Endothelial cell of umbilical vein (primary cell): Measurements from ENCODE around the gene ANKRD13C. TPM values are rescaled to one million over a fixed set of nuclear protein-coding genes. Genes with fewer than 3 reads are reported as not detected.

Experiments
- BruUV-seq: library from RNA; stranded (reverse); fragments of 400-500 nt; replicated peaks from 2 replicates; lab custom pipeline; 2021; lab: Mats Ljungman, UMichigan
- CTCF ChIA-PET: fragments of 300-600, 350-600 bp; sonication (Branson Sonifier 250); formaldehyde crosslinking; loops from one replicate; lab custom pipeline; 2021; ENCODE audit warnings: antibody characterized with exemption, inconsistent platforms; lab: Charles Lee
- POLR2A ChIA-PET: fragments of 300-600, 350-600 bp; sonication (Branson Sonifier 250); formaldehyde crosslinking; loops from one replicate; lab custom pipeline; 2021; ENCODE audit warnings: antibody characterized with exemption, inconsistent platforms; lab: Charles Lee
- DNase-seq: peaks from one replicate; pipeline ENCODE4 v3.0.0-alpha.2; 2011; ENCODE audit warnings: low read depth, low spot score
- FAIRE-seq: peaks from 2 replicates; lab custom pipeline; 2011; peaks lifted over from hg19 to GRCh38; lab: Jason Lieb, UNC
- H2AFZ ChIP-seq: 2 replicates; pipeline ENCODE4 v1.6.0; 2012; ENCODE audit warnings: low read depth, low read length, control low read depth, inconsistent platforms
- H3K27ac ChIP-seq: 2 replicates; pipeline ENCODE4 v1.5.1; 2011; ENCODE audit warnings: low read depth, mild to moderate bottlenecking, control low read depth, low read length, moderate library complexity; ENCODE audit not compliant: insufficient read depth
- H3K27me3 ChIP-seq, 2 experiments: 2 replicates each; pipeline versions ENCODE4 v1.6.0 to v1.6.1; 2011; ENCODE audit warnings: low read length in 2 of 2, mixed read lengths in 1 of 2; ENCODE audit not compliant: control insufficient read depth in 2 of 2, insufficient read depth in 2 of 2
- H3K36me3 ChIP-seq, 2 experiments: 2 replicates in 1 of 2; 3 replicates in 1 of 2; pipeline ENCODE4 v1.5.1; 2011; ENCODE audit warnings: low read length in 2 of 2, mild to moderate bottlenecking in 1 of 2, moderate library complexity in 1 of 2; ENCODE audit not compliant: control insufficient read depth in 2 of 2, insufficient read depth in 2 of 2; ENCODE audit errors: extremely low read depth in 1 of 2
- H3K4me1 ChIP-seq: 3 replicates; pipeline ENCODE4 v1.5.1; 2011; ENCODE audit warnings: mild to moderate bottlenecking, low read length; ENCODE audit not compliant: control insufficient read depth, insufficient read depth; ENCODE audit errors: extremely low read depth
- H3K4me2 ChIP-seq: 2 replicates; pipeline ENCODE4 v1.6.1; 2011; ENCODE audit warnings: low read length, control low read depth, mixed read lengths; ENCODE audit not compliant: insufficient read depth
- H3K4me3 ChIP-seq, 3 experiments: fragments of 200-600 bp in 1 of 3; sonication (generic), shearing (Covaris generic) in 1 of 3; replicated peaks in 1 of 3; 2 replicates each; pipeline ENCODE4 v1.5.1; 2011 to 2016; ENCODE audit warnings: control low read depth in 3 of 3, low read length in 3 of 3, mild to moderate bottlenecking in 2 of 3, inconsistent platforms in 1 of 3, low read depth in 1 of 3, moderate library complexity in 1 of 3; ENCODE audit not compliant: insufficient read depth in 1 of 3
- H3K79me2 ChIP-seq: 2 replicates; pipeline ENCODE4 v1.6.0; 2012; ENCODE audit warnings: low read length, inconsistent platforms; ENCODE audit not compliant: control insufficient read depth, insufficient read depth
- H3K9ac ChIP-seq: replicated peaks from 2 replicates; pipeline ENCODE3; 2011; ENCODE audit warnings: low read length, control low read depth; ENCODE audit not compliant: insufficient read depth; ENCODE audit errors: extremely low read depth
- H3K9me1 ChIP-seq: replicated peaks from 3 replicates; pipeline ENCODE4 v1.6.0; 2011; ENCODE audit warnings: mild to moderate bottlenecking, low read length; ENCODE audit not compliant: control insufficient read depth, insufficient read depth; ENCODE audit errors: extremely low read depth
- H3K9me3 ChIP-seq: replicated peaks from 2 replicates; pipeline ENCODE4 v1.5.1; 2012; ENCODE audit warnings: low read length, inconsistent platforms; ENCODE audit not compliant: control insufficient read depth, insufficient read depth
- H4K20me1 ChIP-seq: replicated peaks from 2 replicates; pipeline ENCODE3; 2011; ENCODE audit warnings: mild to moderate bottlenecking, low read length; ENCODE audit not compliant: control insufficient read depth, insufficient read depth; ENCODE audit errors: extremely low read depth
- EZH2 ChIP-seq: IDR thresholded peaks from 2 replicates; pipeline ENCODE4 v1.6.1; 2012; ENCODE audit warnings: borderline replicate concordance, low read depth, mild to moderate bottlenecking, moderate library complexity, low read length, inconsistent platforms; ENCODE audit not compliant: severe bottlenecking
- FOS ChIP-seq: IDR thresholded peaks from 2 replicates; pipeline ENCODE4 v1.6.1; 2011; ENCODE audit warnings: mild to moderate bottlenecking, low read length, moderate library complexity, borderline replicate concordance; ENCODE audit not compliant: insufficient read depth
- GATA2 ChIP-seq: IDR thresholded peaks from 2 replicates; pipeline ENCODE4 v1.7.0; 2011; ENCODE audit warnings: low read depth, mild to moderate bottlenecking, moderate library complexity, mixed read lengths, low read length; ENCODE audit not compliant: insufficient read length, insufficient read depth
- JUN ChIP-seq: IDR thresholded peaks from 2 replicates; pipeline ENCODE4 v1.6.1; 2011; ENCODE audit warnings: borderline replicate concordance, low read depth; ENCODE audit not compliant: insufficient read length, insufficient read depth
- MAX ChIP-seq: IDR thresholded peaks from 2 replicates; pipeline ENCODE4 v1.6.1; 2011; ENCODE audit not compliant: insufficient read depth, insufficient read length
- MYC ChIP-seq: IDR thresholded peaks from one replicate; pipeline ENCODE4 v1.6.1; 2011; ENCODE audit warnings: mild to moderate bottlenecking, low read depth, low read length
- POLR2A ChIP-seq: IDR thresholded peaks from 2 replicates; pipeline ENCODE4 v1.6.1; 2012; ENCODE audit warnings: low read depth, mild to moderate bottlenecking, control low read depth, low read length
- POLR2AphosphoS5 ChIP-seq: IDR thresholded peaks from 2 replicates; pipeline ENCODE4 v1.6.1; 2012; ENCODE audit warnings: low read depth, mild to moderate bottlenecking, control low read depth, low read length, moderate library complexity; ENCODE audit not compliant: insufficient read depth
- dilution Hi-C: fragments of 300-500 bp; cut with MboI; formaldehyde crosslinking; loops from one replicate; pipeline ENCODE4 v1.15.0; 2019; ENCODE audit warnings: low sequenced_read_pairs; ENCODE audit not compliant: extremely low pct_ligation_motif_present
- intact Hi-C: fragments of 100-400 bp; cut with micrococcal nuclease; formaldehyde crosslinking; loops from one replicate; pipeline ENCODE4 v1.10.0; 2022
- polyA plus RNA-seq, 4 experiments: library from polyadenylated mRNA; depleted of rRNA in 3 of 4; stranded (reverse) in 3 of 4; unstranded in 1 of 4; fragments of >200 nt; gene quantifications; 2 replicates each; pipeline versions ENCODE4 v1.2.1 to v1.2.3, GENCODE V29; 2011 to 2012; ENCODE audit warnings: missing spikeins in 1 of 4
- total RNA-seq: library from RNA; stranded (reverse); gene quantifications from 2 replicates; pipeline ENCODE4 v1.2.3, GENCODE V29; 2021
- TF ChIP-seq, protein P1 (sequence below), 2 donors: IDR thresholded peaks; 1 replicate in 1 of 2; 2 replicates in 1 of 2; pipeline ENCODE4 v1.5.1; 2011; ENCODE audit warnings: low read length in 2 of 2, mild to moderate bottlenecking in 2 of 2, moderate library complexity in 2 of 2, control low read depth in 1 of 2, inconsistent platforms in 1 of 2, low read depth in 1 of 2; ENCODE audit not compliant: insufficient read depth in 1 of 2; ENCODE audit errors: extremely low read depth in 1 of 2

The ANKRD13C gene
- total and polyA plus RNA-seq, 2 donors (not counting 3 experiments of a cell fraction or from before 2014, with no cell fraction given), result 4.6 to 17.3 TPM

DNA sequence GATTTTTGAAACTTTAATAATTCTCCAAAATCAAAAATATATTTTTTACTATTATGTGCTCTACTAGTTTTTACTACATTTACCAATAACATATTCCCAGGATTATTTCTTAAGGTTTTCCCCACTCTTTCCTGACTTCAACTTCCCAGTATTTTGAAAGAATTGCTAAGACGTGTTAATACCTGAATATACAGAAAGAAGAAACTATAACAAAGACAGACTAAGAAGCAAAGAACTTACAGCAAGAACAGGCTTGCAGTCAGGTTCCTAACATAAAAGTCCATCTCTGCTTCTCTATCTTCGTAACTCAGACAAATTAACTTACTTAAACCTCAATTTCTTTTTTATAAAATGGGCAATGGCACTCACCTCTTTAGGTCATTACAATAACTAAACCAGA is 70.2 kb downstream of the ANKRD13C start:
- Histone ChIP-seq H4K20me1 (no peaks in the 10 kb centered on the region), H3K79me2 (peaks cover 4% of the 10 kb centered on the region), H3K4me2 (no peak overlapping the region), H3K27ac (no peak overlapping the region), H3K9ac (no peak overlapping the region), H2AFZ (no peak overlapping the region), H3K4me1 (no peaks in the 10 kb centered on the region), H3K36me3 (no peaks in the 10 kb centered on the region), H3K27me3 (no peaks in the 10 kb centered on the region), H3K4me3 (no peak overlapping the region), H3K9me1 (no peaks in the 10 kb centered on the region), H3K9me3 (no peaks in the 10 kb centered on the region)
- FAIRE-seq (no peak), DNase-seq (no peak)
- TF ChIP-seq MAX (no peak), POLR2A (no peak), MYC (no peak)
- TF ChIP-seq, protein P1, sequence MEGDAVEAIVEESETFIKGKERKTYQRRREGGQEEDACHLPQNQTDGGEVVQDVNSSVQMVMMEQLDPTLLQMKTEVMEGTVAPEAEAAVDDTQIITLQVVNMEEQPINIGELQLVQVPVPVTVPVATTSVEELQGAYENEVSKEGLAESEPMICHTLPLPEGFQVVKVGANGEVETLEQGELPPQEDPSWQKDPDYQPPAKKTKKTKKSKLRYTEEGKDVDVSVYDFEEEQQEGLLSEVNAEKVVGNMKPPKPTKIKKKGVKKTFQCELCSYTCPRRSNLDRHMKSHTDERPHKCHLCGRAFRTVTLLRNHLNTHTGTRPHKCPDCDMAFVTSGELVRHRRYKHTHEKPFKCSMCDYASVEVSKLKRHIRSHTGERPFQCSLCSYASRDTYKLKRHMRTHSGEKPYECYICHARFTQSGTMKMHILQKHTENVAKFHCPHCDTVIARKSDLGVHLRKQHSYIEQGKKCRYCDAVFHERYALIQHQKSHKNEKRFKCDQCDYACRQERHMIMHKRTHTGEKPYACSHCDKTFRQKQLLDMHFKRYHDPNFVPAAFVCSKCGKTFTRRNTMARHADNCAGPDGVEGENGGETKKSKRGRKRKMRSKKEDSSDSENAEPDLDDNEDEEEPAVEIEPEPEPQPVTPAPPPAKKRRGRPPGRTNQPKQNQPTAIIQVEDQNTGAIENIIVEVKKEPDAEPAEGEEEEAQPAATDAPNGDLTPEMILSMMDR (IDR thresholded peaks at IDR 0.05; ENCODE audit: extremely low read depth in 1 of 2, insufficient read depth in 1 of 2, low read depth in 1 of 2, low read length in 2 of 2), result no peak
- intact Hi-C loops (no loop called here), dilution Hi-C loops (no loop called here)
- no TSS peak for BruUV-seq
- ChIA-PET POLR2A (no interaction called here), CTCF (interaction anchor here (1.6 kb wide), 1 partner anchor 15 kb away, joined by 3 read pairs; no protein-coding TSS in a partner anchor)

DNA sequence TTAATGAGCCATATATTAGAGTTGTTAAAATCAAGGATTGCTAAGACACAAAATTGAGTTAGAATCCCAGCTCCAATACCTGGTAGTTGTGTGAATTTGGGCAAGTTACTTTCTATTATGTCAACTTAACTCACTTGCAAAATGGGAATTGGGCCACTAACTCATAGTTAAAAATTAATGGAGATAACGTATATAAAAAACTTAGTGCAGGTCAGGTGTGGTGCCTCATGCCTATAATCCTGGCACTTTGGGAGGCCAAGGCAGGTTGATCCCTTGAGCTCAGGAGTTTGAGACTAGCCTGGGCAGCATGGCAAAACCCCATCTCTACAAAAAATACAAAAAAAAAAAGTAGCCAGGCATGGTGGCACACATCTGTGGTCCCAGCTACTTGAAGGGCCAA is 75.8 kb downstream of the ANKRD13C start:
- no peak for FAIRE-seq
- H3K4me3 ChIP-seq, result no peak overlapping the region
- H2AFZ ChIP-seq, result no peak overlapping the region
- H3K9me1 ChIP-seq, result no peaks in the 10 kb centered on the region
- H3K4me1 ChIP-seq, result no peaks in the 10 kb centered on the region
- no peaks in the 10 kb centered on the region for H4K20me1 ChIP-seq
- CTCF ChIA-PET, result no interaction called here
- intact Hi-C loops, result no loop called here
- H3K4me2 ChIP-seq, result no peak overlapping the region
- no peaks in the 10 kb centered on the region for H3K36me3 ChIP-seq
- dilution Hi-C loops, result no loop called here
- no peaks in the 10 kb centered on the region for H3K79me2 ChIP-seq
- TF ChIP-seq POLR2AphosphoS5 (no peak), MAX (no peak), GATA2 (no peak), EZH2 (no peak), POLR2A (no peak), FOS (no peak), JUN (no peak), MYC (no peak)
- TF ChIP-seq, protein P1 (IDR thresholded peaks at IDR 0.05; ENCODE audit: extremely low read depth in 1 of 2, insufficient read depth in 1 of 2, low read depth in 1 of 2, low read length in 2 of 2), result no peak
- DNase-seq, result no peak
- H3K27ac ChIP-seq, result no peak overlapping the region
- no peaks in the 10 kb centered on the region for H3K27me3 ChIP-seq
- no peaks in the 10 kb centered on the region for H3K9me3 ChIP-seq
- no peak overlapping the region for H3K9ac ChIP-seq
- POLR2A ChIA-PET, result no interaction called here
- BruUV-seq, result no TSS peak
